B cell (primary cell): ENCODE data around the gene IPO5.

Experiments
- CTCF ChIP-seq: fragments of 200-600 bp; IDR thresholded peaks from one replicate; pipeline ENCODE4 v1.8.0; 2022; ENCODE audit warnings: antibody characterized with exemption, mild to moderate bottlenecking
- EZH2 ChIP-seq: IDR thresholded peaks from 2 replicates; pipeline ENCODE4 v1.6.1; 2012; ENCODE audit warnings: borderline replicate concordance, low read depth, mild to moderate bottlenecking, moderate library complexity, low read length; ENCODE audit not compliant: insufficient read depth, poor library complexity, severe bottlenecking

GRCh38 chr13:98033277-98034247 lies 80.1 kb downstream of the IPO5 start:
- TF ChIP-seq CTCF (no peak), EZH2 (no peak)
